Gastroesophageal sphincter (tissue), 4 donors: Measurements from ENCODE around the gene FAM151A. TPM values are rescaled to one million over a fixed set of nuclear protein-coding genes. Genes with fewer than 3 reads are reported as not detected.

Source experiments
- ATAC-seq: fragments of 150-250 bp; one replicate; pipeline ENCODE4 v1.9.1; 2016; ENCODE audit warnings: mild to moderate bottlenecking, moderate library complexity
- H3K27ac ChIP-seq, 4 donors: fragments of 200-600 bp; sonication (generic) in 3 of 4; 1 replicate in 3 of 4; 2 replicates in 1 of 4; pipeline ENCODE4 v1.5.1; 2016 to 2019
- H3K27me3 ChIP-seq: fragments of 200-600 bp; sonication (generic); one replicate; pipeline ENCODE4 v1.5.1; 2019
- H3K36me3 ChIP-seq, 2 donors: fragments of 200-600 bp; sonication (generic); one replicate each; pipeline ENCODE4 v1.5.1; 2019; ENCODE audit warnings: control low read depth in 1 of 2
- H3K4me1 ChIP-seq, 3 donors: fragments of 200-600 bp; sonication (generic); 1 replicate in 2 of 3; 2 replicates in 1 of 3; pipeline ENCODE4 v1.5.1; 2016 to 2019; ENCODE audit warnings: control low read depth in 2 of 3
- H3K4me3 ChIP-seq, 2 donors: fragments of 200-600 bp; sonication (generic); one replicate each; pipeline ENCODE4 v1.5.1; 2019; ENCODE audit warnings: mild to moderate bottlenecking in 1 of 2, moderate library complexity in 1 of 2
- H3K9me3 ChIP-seq, 3 donors: fragments of 200-600 bp; sonication (generic); one replicate each; pipeline ENCODE4 v1.5.1; 2017 to 2019; ENCODE audit warnings: control low read depth in 2 of 3
- EP300 ChIP-seq: sonication (generic); formaldehyde crosslinking; IDR thresholded peaks from one replicate; pipeline ENCODE4 v1.6.1; 2017; ENCODE audit warnings: antibody characterized with exemption, mild to moderate bottlenecking
- POLR2A ChIP-seq, 2 donors: fragments of 450-650 bp; IDR thresholded peaks; one replicate each; pipeline ENCODE4 v1.6.1; 2017; ENCODE audit warnings: antibody characterized with exemption in 2 of 2, mild to moderate bottlenecking in 2 of 2, moderate library complexity in 1 of 2
- POLR2AphosphoS5 ChIP-seq: sonication (generic); formaldehyde crosslinking; IDR thresholded peaks from one replicate; pipeline ENCODE4 v1.6.1; 2017; ENCODE audit warnings: antibody characterized with exemption
- WGBS, 2 donors: methylation state at CpG; one replicate each; pipeline ENCODE4 v1.1.5; 2018; ENCODE audit warnings: low coverage in 1 of 2; 5-methylcytosine and 5-hydroxymethylcytosine counted together
- total RNA-seq, 4 donors: library from RNA; depleted of rRNA; stranded (reverse); fragments of >200 nt; gene quantifications; one replicate each; pipeline ENCODE4 v1.1.0, GENCODE V29; 2016
- TF ChIP-seq, protein P1 (sequence below), 4 experiments: fragments of 200-600 bp in 2 of 4; fragments of 450-650 bp in 2 of 4; sonication (generic) in 1 of 4; IDR thresholded peaks; one replicate each; pipeline ENCODE4 v1.5.1; 2017 to 2019; ENCODE audit warnings: antibody characterized with exemption in 4 of 4, mild to moderate bottlenecking in 2 of 4, moderate library complexity in 2 of 4

Gene FAM151A
- total RNA-seq, 4 donors from 2014 or later = not detected

DNA sequence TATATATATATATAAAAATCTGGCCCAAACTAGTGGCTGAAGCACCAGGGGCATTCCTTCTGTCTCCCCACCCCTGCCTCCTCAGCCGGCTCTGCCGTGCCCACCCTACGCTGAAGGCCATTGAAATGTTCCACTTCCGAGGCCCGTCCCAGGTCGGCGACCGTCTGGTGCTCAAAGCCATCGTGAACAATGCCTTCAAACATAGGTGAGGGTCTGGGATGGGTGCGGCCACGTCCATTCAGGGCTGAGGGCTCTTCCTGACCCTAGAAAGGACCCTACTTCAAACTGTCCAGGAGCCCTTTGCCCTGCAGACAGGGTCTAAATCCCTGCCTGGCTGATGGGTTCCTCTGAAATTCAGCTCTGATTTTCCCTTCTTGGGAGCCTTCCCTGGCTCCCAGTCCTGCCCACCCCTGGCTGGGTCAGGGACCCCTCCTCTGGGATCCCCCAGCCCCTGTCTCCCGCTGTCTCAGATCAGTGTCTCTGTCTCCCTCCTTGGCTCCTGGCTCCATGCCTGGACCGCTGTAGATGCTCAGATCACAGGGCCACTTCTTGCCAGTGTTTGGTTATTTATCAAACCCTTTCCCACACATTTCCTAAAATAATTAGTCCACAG lies 24.0 kb downstream of the FAM151A start:
- Histone ChIP-seq H3K36me3 (peaks cover 0 to 94% of the 10 kb centered on the region in 2 donors), H3K27me3 (no peaks in the 10 kb centered on the region), H3K4me1 (no peaks in the 10 kb centered on the region), H3K9me3 (no peaks in the 10 kb centered on the region), H3K27ac (no peak overlapping the region), H3K4me3 (no peak overlapping the region)
- WGBS, 2 donors = 81% methylated on average over 5 of the region's 13 CpGs; no CpG with 5 or more reads in 1 of the 2 donors
- TF ChIP-seq EP300 = no peak
- TF ChIP-seq, protein P1, sequence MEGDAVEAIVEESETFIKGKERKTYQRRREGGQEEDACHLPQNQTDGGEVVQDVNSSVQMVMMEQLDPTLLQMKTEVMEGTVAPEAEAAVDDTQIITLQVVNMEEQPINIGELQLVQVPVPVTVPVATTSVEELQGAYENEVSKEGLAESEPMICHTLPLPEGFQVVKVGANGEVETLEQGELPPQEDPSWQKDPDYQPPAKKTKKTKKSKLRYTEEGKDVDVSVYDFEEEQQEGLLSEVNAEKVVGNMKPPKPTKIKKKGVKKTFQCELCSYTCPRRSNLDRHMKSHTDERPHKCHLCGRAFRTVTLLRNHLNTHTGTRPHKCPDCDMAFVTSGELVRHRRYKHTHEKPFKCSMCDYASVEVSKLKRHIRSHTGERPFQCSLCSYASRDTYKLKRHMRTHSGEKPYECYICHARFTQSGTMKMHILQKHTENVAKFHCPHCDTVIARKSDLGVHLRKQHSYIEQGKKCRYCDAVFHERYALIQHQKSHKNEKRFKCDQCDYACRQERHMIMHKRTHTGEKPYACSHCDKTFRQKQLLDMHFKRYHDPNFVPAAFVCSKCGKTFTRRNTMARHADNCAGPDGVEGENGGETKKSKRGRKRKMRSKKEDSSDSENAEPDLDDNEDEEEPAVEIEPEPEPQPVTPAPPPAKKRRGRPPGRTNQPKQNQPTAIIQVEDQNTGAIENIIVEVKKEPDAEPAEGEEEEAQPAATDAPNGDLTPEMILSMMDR (IDR thresholded peaks at IDR 0.05) = no peak
- no peak for TF ChIP-seq POLR2AphosphoS5
- no peak for TF ChIP-seq POLR2A (IDR thresholded peaks at IDR 0.05)
- ATAC-seq = no peak

DNA sequence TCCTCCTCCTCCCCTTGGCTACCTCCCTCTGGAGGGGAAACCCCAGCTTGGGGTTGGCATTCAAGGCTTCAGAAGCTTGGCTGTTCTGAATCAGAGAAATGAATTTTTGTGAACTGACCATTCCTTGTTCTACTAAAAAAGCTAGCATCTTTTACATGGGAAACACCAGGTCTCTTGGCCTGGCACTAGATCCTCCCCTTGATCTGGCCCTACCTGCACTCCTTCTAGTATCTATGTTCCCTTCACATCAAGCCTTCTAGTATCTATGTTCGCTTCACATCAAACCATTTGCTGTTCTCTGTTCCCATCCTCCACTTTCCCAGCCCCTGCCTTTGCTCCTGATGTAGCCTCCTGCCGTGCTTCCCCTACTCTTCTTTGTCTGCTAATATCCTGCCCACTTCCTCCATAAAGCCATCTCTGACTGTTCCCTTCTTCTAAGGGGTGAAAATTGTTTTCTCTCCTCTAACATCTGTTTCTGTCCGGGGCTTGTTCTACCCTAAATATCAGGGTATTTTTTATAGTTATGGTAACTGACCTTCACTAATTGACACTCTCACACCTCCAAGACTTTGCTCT lies 25.8 kb downstream of the FAM151A start:
- no peak for TF ChIP-seq POLR2A (IDR thresholded peaks at IDR 0.05)
- TF ChIP-seq, protein P1 (IDR thresholded peaks at IDR 0.05) = no peak
- TF ChIP-seq EP300 = no peak
- TF ChIP-seq POLR2AphosphoS5 = no peak
- no peaks in the 10 kb centered on the region for H3K9me3 ChIP-seq
- H3K27me3 ChIP-seq = no peaks in the 10 kb centered on the region
- H3K4me3 ChIP-seq = no peak overlapping the region
- no peak for ATAC-seq
- peaks cover 0 to 88% of the 10 kb centered on the region in 2 donors for H3K36me3 ChIP-seq
- H3K27ac ChIP-seq = no peak overlapping the region
- no peaks in the 10 kb centered on the region for H3K4me1 ChIP-seq
- 78 to 81% methylated on average over 3 of the region's 3 CpGs for WGBS, 2 donors

DNA sequence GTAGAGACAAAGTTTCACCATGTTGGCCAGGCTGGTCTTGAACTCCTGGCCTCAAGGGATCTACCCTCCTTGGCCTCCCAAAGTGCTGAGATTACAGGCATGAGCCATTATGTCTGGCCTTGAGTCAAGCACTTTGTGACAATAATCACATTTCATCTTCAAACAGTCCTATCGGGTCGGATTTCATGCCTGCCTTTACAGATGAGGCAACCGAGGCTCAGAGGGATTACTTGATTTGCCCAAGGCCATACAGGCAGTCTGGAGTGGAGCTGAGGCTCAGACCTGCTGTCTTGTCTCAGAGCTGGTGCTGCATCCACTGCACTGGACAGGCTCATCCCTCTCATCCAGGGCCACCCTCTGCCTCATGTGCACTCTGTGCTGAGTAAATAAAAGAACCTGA lies 26.6 kb downstream of the FAM151A start:
- Histone ChIP-seq H3K27me3 (no peaks in the 10 kb centered on the region), H3K36me3 (peaks cover 0 to 88% of the 10 kb centered on the region in 2 donors), H3K4me1 (no peaks in the 10 kb centered on the region), H3K27ac (no peak overlapping the region), H3K9me3 (no peaks in the 10 kb centered on the region), H3K4me3 (no peak overlapping the region)
- no peak for TF ChIP-seq EP300
- no peak for TF ChIP-seq POLR2A (IDR thresholded peaks at IDR 0.05)
- no peak for TF ChIP-seq POLR2AphosphoS5
- TF ChIP-seq, protein P1 (IDR thresholded peaks at IDR 0.05) = no peak
- WGBS, 2 donors = no CpG with 5 or more reads among the region's 3 CpGs
- no peak for ATAC-seq

DNA sequence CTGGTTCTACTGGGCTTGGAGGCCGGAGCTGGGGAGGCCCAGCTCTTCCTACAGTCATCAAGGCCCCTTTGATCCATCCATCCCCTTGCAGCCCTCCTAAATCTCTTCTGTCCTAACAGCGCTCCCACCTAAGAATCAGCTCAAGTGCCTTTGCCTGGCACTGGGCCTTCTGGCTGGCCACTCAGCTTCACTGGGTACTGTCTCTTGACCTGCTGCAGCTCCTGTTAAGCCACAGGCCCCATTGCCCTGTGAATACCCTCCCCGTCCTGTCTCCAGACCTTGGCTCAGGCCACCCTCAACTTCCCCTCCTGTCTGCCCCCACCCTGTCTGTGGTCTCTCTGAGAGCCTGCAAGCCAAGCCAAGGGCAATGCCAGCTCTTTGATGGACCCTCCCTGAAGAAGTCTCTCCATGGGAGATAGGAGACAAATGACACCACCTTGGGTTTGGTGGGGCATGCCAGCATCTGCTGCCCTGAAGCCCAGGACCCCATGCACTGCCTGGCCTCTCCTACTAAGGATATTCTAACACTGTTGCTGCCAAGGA lies 27.3 kb downstream of the FAM151A start:
- H3K4me3 ChIP-seq = no peak overlapping the region

More for the DNA sequence above, 27.3 kb downstream of the FAM151A start:
- H3K27me3 ChIP-seq = no peaks in the 10 kb centered on the region
- 85% methylated on average over 3 of the region's 3 CpGs; no CpG with 5 or more reads in 1 of the 2 donors for WGBS, 2 donors
- no peaks in the 10 kb centered on the region for H3K4me1 ChIP-seq
- peaks cover 0 to 87% of the 10 kb centered on the region in 2 donors for H3K36me3 ChIP-seq
- no peak overlapping the region for H3K27ac ChIP-seq
- no peaks in the 10 kb centered on the region for H3K9me3 ChIP-seq
- ATAC-seq = no peak
- TF ChIP-seq, protein P1 (IDR thresholded peaks at IDR 0.05) = no peak
- TF ChIP-seq EP300 = no peak
- TF ChIP-seq POLR2AphosphoS5 = no peak
- no peak for TF ChIP-seq POLR2A (IDR thresholded peaks at IDR 0.05)
